Spleen (tissue), 7 donors: ENCODE results near the gene ORC2.

Source experiments
- CTCF ChIP-seq, 11 experiments: fragments of 200-600 bp in 7 of 11; fragments of 450-650 bp in 4 of 11; sonication (generic) in 4 of 11; IDR thresholded peaks in 8 of 11; conservative IDR thresholded peaks in 3 of 11; 1 replicate in 7 of 11; 2 replicates in 4 of 11; pipeline versions ENCODE4 v1.4.0 to v1.8.0; 2016 to 2021; ENCODE audit warnings: antibody characterized with exemption in 11 of 11, inconsistent platforms in 4 of 11, mild to moderate bottlenecking in 1 of 11
- POLR2AphosphoS5 ChIP-seq, 3 donors: sonication (generic); formaldehyde crosslinking; IDR thresholded peaks; one replicate each; pipeline ENCODE4 v1.5.1; 2017; ENCODE audit warnings: antibody characterized with exemption in 3 of 3
- donor health status: DM: no; HTN: no; CAD: no; lungs with moderate emphysema.
- donor health status: DM: no; HTN: no; CAD: no.
- donor health status: DM: no; HTN: no; CAD: no.

DNA sequence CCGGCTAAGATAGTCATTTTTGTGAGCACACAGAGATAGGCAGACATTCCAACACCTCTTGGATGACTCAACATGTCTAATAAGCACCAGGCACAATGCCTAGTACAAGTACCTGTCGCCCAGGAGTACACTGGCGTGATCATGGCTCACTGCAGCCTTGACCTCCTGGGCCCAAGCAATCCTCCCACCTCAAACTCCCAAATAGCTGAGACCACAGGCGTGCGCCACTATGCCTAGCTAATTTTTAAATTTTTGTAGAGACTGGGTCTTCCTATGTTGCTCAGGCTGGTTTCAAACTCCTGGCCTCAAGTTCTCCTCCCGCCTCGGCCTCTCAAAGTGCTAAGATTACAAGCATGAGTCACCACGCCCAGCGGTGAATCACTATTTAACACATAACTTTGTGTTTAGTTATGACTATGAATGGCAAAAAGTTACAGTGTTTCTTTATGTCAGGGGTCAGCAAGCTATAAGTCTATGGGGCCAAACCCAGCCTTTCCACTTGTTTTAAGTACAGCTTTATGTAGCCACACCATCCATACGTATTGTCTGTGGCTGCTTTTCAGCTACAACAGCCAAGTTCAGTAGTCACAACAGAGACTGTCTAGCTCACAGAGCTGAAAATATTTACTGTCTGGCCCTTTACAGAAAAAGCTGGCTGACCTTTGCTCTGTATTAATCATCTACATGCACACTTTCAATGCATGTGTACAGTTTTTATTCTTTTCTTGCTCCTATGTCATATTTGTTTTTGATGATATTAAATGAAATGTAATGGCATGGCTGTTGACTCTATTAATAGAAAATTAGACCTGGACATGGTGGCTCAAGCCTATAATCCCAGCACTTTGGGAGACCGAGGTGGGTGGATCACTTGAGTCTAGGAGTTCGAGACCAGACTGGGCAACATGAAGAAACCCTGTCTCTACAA is 18.7 kb downstream of the ORC2 start:
- no peak for TF ChIP-seq POLR2AphosphoS5 (IDR thresholded peaks at IDR 0.05)
- TF ChIP-seq CTCF (IDR thresholded peaks at IDR 0.05 in 8 of 11, conservative IDR thresholded peaks at IDR 0.05 in 3 of 11) = no peak
